Occipital lobe (tissue), 2 donors: Measurements from ENCODE around the gene CT47C1. TPM values are rescaled to one million over a fixed set of nuclear protein-coding genes. Genes with fewer than 3 reads are reported as not detected.
"Not testable (repeated sequence)": the region's sequence is repeated elsewhere in the genome, so short reads cannot be mapped to it uniquely, and the experiment has no call there.

Experiments
- DNase-seq: peaks from one replicate; lab custom pipeline; 2025; lab: John Stamatoyannopoulos, UW
- total RNA-seq: library from RNA; depleted of rRNA; stranded (reverse); fragments of >200 nt; gene quantifications from one replicate; pipeline ENCODE4 v1.2.3, GENCODE V29; 2014

The CT47C1 gene
- total RNA-seq, result not detected

GRCh38 chrX:119072744-119073143 lies at the start of gene CT47C1:
Gene CT47C1 (plus strand): TSS chrX:119072993. CDS start chrX:119073226, 233 bp downstream.
- no peak for DNase-seq

- no peak for DNase-seq
These were observed 46.9 kb upstream of the CT47C1 start for GRCh38 chrX:119025900-119026299.

- DNase-seq, result not testable (repeated sequence)
These were observed 46.4 kb upstream of the CT47C1 start for GRCh38 chrX:119026344-119026743.

- not testable (repeated sequence) for DNase-seq
These were observed 44.6 kb upstream of the CT47C1 start for GRCh38 chrX:119027960-119028732.

GRCh38 chrX:119028733-119029330 lies 44.0 kb upstream of the CT47C1 start:
- no peak for DNase-seq

- DNase-seq, result not testable (repeated sequence)
These were observed 43.1 kb upstream of the CT47C1 start for GRCh38 chrX:119029656-119030055.

- no peak for DNase-seq
These were observed 41.8 kb upstream of the CT47C1 start for GRCh38 chrX:119030990-119031389.

- DNase-seq, result no peak
These were observed 36.4 kb upstream of the CT47C1 start for GRCh38 chrX:119036107-119037029.

GRCh38 chrX:119040432-119040831 lies 32.4 kb upstream of the CT47C1 start:
- DNase-seq, result no peak

- no peak for DNase-seq
These were observed 31.6 kb upstream of the CT47C1 start for GRCh38 chrX:119041175-119041574.

- DNase-seq, result no peak
These were observed 30.8 kb upstream of the CT47C1 start for GRCh38 chrX:119042040-119042439.

- no peak for DNase-seq
These were observed 29.8 kb upstream of the CT47C1 start for GRCh38 chrX:119042996-119043395.

GRCh38 chrX:119045884-119046283 lies 26.9 kb upstream of the CT47C1 start:
- DNase-seq, result no peak

GRCh38 chrX:119055687-119056086 lies 17.1 kb upstream of the CT47C1 start:
- no peak for DNase-seq

- no peak for DNase-seq
These were observed 9.9 kb upstream of the CT47C1 start for GRCh38 chrX:119062750-119063374.

GRCh38 chrX:119063428-119063827 lies 9.4 kb upstream of the CT47C1 start:
- no peak for DNase-seq

GRCh38 chrX:119067023-119067739 lies 5.6 kb upstream of the CT47C1 start:
- peak; percentile 2 for DNase-seq

GRCh38 chrX:119069128-119069527 lies 3.7 kb upstream of the CT47C1 start:
- no peak for DNase-seq

GRCh38 chrX:119069762-119070161 lies 3.0 kb upstream of the CT47C1 start:
- DNase-seq, result no peak

GRCh38 chrX:119071381-119071780 lies 1.4 kb upstream of the CT47C1 start:
- no peak for DNase-seq
